Ovary (tissue), 3 donors: Measurements from ENCODE around the gene CD53.

Source experiments
- CTCF ChIP-seq, 3 donors: fragments of 450-650 bp in 2 of 3; fragments of 200-600 bp in 1 of 3; IDR thresholded peaks; one replicate each; pipeline versions ENCODE4 v1.5.1 to v1.8.0; 2016 to 2022; ENCODE audit warnings: antibody characterized with exemption in 3 of 3, mild to moderate bottlenecking in 1 of 3
- POLR2A ChIP-seq: fragments of 450-650 bp; IDR thresholded peaks from one replicate; pipeline ENCODE4 v1.6.1; 2017; ENCODE audit warnings: antibody characterized with exemption, mild to moderate bottlenecking, moderate library complexity
- donor health status: DM: no; HTN: no; CAD: no.

- TF ChIP-seq CTCF (IDR thresholded peaks at IDR 0.05) (no peak), POLR2A (no peak)
These were observed 71.9 kb downstream of the CD53 start for GRCh38 chr1:110944806-110945205.
